ENCODE data around the gene PRKD2. TPM values are rescaled to one million over a fixed set of nuclear protein-coding genes. Genes with fewer than 3 reads are reported as not detected.
A peak's percentile ranks its signal among the peaks of the same experiment; 100 is the strongest.

Gene PRKD2
- total and polyA plus RNA-seq, 11 donors, result 8.4 to 32.8 (median 12.1) TPM

DNA sequence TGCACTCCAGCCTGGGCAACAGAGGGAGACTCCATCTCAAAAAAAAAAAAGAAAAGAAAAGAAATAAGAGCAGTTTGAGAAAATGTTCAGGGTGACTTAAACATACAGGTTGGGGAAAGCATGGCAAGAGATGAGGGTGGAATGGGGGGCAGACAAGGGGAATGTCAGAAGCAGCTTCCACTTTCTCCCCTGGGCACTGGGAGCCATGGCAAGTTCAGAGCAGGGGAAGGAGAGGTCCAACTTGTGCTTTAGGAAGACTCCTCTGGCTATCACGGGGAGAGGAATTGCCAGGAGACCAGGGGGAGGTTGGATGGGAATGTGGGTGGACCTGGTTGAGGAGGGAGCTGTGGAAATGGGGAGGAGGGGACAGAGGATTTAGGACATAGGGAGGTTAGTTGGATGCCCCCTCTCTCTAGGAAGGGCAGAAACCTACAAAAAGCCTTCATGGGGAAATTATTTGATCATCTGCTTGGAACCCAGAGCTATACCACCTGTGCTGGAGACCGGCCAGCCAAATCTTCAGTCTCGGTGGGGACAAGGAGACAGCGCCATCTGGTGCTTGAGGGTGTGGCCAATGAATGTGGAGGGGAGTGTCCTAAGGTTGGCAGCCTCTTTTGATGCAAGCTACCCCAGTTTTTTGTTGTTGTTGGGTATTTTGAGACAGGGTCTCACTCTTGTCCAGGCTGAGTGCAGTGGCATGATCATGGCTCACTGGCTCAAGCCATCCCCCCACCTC is 36.7 kb upstream of the PRKD2 start:
- no peaks in the 10 kb centered on the region for H3K27me3 ChIP-seq
- H3K4me1 ChIP-seq, result peaks cover 0 to 25% (median 4%) of the 10 kb centered on the region in 12 donors
- TF ChIP-seq, protein P1, sequence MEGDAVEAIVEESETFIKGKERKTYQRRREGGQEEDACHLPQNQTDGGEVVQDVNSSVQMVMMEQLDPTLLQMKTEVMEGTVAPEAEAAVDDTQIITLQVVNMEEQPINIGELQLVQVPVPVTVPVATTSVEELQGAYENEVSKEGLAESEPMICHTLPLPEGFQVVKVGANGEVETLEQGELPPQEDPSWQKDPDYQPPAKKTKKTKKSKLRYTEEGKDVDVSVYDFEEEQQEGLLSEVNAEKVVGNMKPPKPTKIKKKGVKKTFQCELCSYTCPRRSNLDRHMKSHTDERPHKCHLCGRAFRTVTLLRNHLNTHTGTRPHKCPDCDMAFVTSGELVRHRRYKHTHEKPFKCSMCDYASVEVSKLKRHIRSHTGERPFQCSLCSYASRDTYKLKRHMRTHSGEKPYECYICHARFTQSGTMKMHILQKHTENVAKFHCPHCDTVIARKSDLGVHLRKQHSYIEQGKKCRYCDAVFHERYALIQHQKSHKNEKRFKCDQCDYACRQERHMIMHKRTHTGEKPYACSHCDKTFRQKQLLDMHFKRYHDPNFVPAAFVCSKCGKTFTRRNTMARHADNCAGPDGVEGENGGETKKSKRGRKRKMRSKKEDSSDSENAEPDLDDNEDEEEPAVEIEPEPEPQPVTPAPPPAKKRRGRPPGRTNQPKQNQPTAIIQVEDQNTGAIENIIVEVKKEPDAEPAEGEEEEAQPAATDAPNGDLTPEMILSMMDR (IDR thresholded peaks at IDR 0.05), result peak; percentile 20 to 61 (median 45)
- TF ChIP-seq POLR2A (IDR thresholded peaks at IDR 0.05), result no peak
- no peak for DNase-seq
- H3K36me3 ChIP-seq, result peaks cover 0 to 51% (median 24%) of the 10 kb centered on the region in 9 donors
- ATAC-seq, result peak in 2 of 4 donors; percentile 13 to 19
- WGBS, 4 donors, result 29 to 49% (median 33%) methylated on average over 2 to 4 of the region's 4 CpGs
- intact Hi-C loops (cut with DNase I), result loop anchor here in 5 of 10 donors (10.0 kb wide), 2 partner anchors 241 to 281 kb away; no protein-coding TSS in a partner anchor
- no peak overlapping the region for H3K27ac ChIP-seq
- no peak overlapping the region for H3K4me3 ChIP-seq
- no peaks in the 10 kb centered on the region for H3K9me3 ChIP-seq

DNA sequence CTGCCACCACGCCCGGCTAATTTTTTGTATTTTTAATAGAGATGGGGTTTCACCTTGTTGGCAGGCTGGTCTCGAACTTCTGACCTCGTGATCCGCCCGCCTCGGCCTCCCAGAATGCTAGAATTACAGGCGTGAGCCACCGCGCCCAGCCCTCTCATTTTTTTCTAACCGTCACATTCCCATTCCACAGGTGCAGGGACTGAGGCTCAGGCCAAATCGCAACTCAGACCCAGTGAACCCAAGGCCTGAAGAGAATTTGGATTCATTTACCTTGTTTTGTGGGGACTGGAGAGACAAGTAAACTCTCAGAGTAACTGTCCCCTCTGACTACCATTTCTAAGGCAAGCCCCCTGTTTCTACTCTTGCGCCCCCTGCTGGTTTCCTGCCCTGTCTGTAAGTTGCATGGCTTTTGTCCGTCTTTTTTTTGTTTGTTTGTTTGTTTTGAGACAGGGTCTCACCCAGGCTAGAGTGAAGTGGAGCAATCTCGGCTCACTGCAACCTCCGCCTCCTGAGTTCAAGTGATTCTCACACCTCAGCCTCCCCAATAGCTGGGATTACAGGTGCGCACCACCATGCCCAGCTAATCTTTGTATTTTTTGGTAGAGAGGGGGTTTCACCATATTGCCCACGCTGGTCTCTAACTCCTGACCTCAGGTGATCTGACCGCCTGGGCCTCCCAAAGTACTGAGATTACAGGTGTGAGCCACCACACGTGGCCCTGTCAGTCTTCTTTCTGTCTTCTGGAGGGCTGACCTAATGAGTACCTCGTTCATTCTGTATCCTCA is 31.6 kb upstream of the PRKD2 start:
- intact Hi-C loops (cut with DNase I), result loop anchor here in 4 of 10 donors (5.0 to 10.0 kb wide), 4 partner anchors 36 to 246 kb away; no protein-coding TSS in a partner anchor
- peaks cover 0 to 37% (median 16%) of the 10 kb centered on the region in 9 donors for H3K36me3 ChIP-seq
- H3K27me3 ChIP-seq, result no peaks in the 10 kb centered on the region
- DNase-seq (peak in 2 of 5 donors; percentile 67 to 73), ATAC-seq (no peak)
- no peak overlapping the region for H3K27ac ChIP-seq
- 85 to 89% (median 87%) methylated on average over 21 of the region's 21 CpGs for WGBS, 4 donors
- peaks cover 0 to 30% (median 21%) of the 10 kb centered on the region in 12 donors for H3K4me1 ChIP-seq
- H3K9me3 ChIP-seq, result no peaks in the 10 kb centered on the region
- H3K4me3 ChIP-seq, result no peak overlapping the region
- TF ChIP-seq, protein P1 (IDR thresholded peaks at IDR 0.05), result peak; percentile 59 to 79 (median 70)
- TF ChIP-seq POLR2A (IDR thresholded peaks at IDR 0.05), result no peak

DNA sequence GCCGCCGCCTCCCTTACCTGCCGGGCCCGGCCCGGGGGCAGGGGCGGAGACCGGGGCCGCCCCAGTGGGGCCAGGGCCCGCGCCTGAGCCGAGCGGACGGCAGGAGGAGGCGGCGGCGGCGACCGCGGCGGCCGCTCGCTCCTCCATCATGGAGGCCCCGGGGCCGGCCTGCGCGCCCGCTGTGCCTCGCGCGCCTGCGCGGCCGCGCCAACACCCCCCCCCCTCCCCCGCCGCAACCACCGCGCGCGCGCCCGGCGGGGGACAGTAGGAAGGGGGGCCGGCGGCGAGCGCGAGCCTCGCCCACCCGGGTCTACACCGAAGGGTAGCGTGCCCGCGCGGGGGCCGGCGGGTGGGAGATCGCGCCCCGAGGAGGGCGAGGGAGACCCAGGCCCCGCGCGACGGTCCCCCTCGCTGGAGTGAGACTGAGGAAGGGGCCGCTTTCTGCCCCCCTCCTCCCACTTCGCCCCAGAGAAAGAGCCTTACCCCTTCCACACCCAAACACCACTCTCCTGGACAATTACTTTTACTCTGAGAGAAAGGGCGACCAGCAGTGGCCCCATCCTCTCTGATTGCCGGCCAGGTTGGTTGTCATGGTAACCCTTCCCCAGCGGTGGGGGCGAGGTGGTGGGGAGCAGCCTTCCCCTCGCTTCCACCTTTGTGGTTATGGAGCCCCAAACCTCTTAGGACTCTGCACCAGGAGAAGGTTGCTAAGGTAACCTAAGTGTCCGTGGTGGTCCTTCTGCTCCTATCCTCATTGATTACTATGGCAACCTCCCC is 29.6 kb upstream of the PRKD2 start, which contains the start of gene STRN4:
Gene STRN4 (minus strand): TSS at position 170 of the 777 bp plus-strand sequence. CDS start 20 bp downstream, at position 150.
- intact Hi-C loops (cut with DNase I), result loop anchor here in 4 of 10 donors (5.0 to 10.0 kb wide), 4 partner anchors 34 to 248 kb away; no protein-coding TSS in a partner anchor
- Histone ChIP-seq H3K4me3 (peak within 1 kb of the TSS; percentile 82 to 100 (median 96)), H3K27ac (peak within 1 kb of the TSS; percentile 83 to 97 (median 90)), H3K27me3 (no peaks in the 10 kb centered on the region), H3K9me3 (no peaks in the 10 kb centered on the region), H3K36me3 (peaks cover 0 to 28% (median 13%) of the 10 kb centered on the region in 9 donors), H3K4me1 (peaks cover 0 to 48% (median 28%) of the 10 kb centered on the region in 12 donors)
- DNase-seq (peak in 3 of 5 donors; percentile 61 to 71 (median 67)), ATAC-seq (peak; percentile 44 to 83 (median 65))
- 1 to 7% (median 2%) methylated on average over 13 to 74 of the region's 74 CpGs for WGBS, 4 donors
- TF ChIP-seq, protein P1 (IDR thresholded peaks at IDR 0.05), result no peak
- TF ChIP-seq POLR2A (IDR thresholded peaks at IDR 0.05), result no peak

All from heart left ventricle (tissue), 16 donors.